ENCODE data around the gene ANKRD66.
"Not testable (repeated sequence)": the region's sequence is repeated elsewhere in the genome, so short reads cannot be mapped to it uniquely, and the experiment has no call there.

ANKRD66 gene

DNA sequence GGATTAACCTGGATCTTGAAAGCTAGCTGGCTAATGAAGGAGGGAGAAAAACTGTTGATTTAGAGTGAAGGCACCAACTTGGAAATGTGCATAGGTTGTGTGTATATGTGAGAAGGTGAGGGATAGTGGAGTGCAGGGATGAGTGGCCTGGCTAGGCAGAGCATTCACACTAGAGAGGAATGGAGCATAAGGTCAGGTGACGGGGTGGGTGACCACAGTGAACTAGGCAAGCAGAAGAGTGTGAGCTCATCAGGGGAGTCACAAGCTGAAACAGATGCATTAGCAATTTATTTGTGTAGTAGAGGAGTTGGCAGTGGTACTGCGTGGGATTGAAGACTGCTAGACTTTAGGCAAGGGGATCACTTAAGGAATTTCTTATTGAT lies 10.5 kb downstream of the ANKRD66 start:
- Histone ChIP-seq H3K27ac (ENCODE audit: low read depth, low read length) (no peak overlapping the region), H3K9ac (ENCODE audit: low read length) (no peak overlapping the region), H3K4me3 (ENCODE audit: low read length) (no peak overlapping the region), H3K27me3 (ENCODE audit: control insufficient read depth, insufficient read depth, low read length) (no peaks in the 10 kb centered on the region), H3K36me3 (ENCODE audit: control insufficient read depth, insufficient read depth, low read length) (no peaks in the 10 kb centered on the region), H3K4me1 (ENCODE audit: control insufficient read depth, insufficient read depth, low read length) (no peaks in the 10 kb centered on the region)

GRCh38 chr6:46758960-46759753 lies 12.4 kb downstream of the ANKRD66 start:
- Histone ChIP-seq H3K27ac (ENCODE audit: low read depth, low read length) (no peak overlapping the region), H3K36me3 (ENCODE audit: control insufficient read depth, insufficient read depth, low read length) (no peaks in the 10 kb centered on the region), H3K9ac (ENCODE audit: low read length) (no peak overlapping the region), H3K4me1 (ENCODE audit: control insufficient read depth, insufficient read depth, low read length) (no peaks in the 10 kb centered on the region), H3K27me3 (ENCODE audit: control insufficient read depth, insufficient read depth, low read length) (no peaks in the 10 kb centered on the region), H3K4me3 (ENCODE audit: low read length) (no peak overlapping the region)

- Histone ChIP-seq H3K4me1 (ENCODE audit: control insufficient read depth, insufficient read depth, low read length) (no peaks in the 10 kb centered on the region), H3K27me3 (ENCODE audit: control insufficient read depth, insufficient read depth, low read length) (no peaks in the 10 kb centered on the region), H3K4me3 (ENCODE audit: low read length) (no peak overlapping the region), H3K9ac (ENCODE audit: low read length) (no peak overlapping the region), H3K27ac (ENCODE audit: low read depth, low read length) (no peak overlapping the region), H3K36me3 (ENCODE audit: control insufficient read depth, insufficient read depth, low read length) (no peaks in the 10 kb centered on the region)
These were observed 14.2 kb downstream of the ANKRD66 start for GRCh38 chr6:46760925-46761324.

- H3K27me3 ChIP-seq (ENCODE audit: control insufficient read depth, insufficient read depth, low read length), result no peaks in the 10 kb centered on the region
- H3K36me3 ChIP-seq (ENCODE audit: control insufficient read depth, insufficient read depth, low read length), result no peaks in the 10 kb centered on the region
- H3K27ac ChIP-seq (ENCODE audit: low read depth, low read length), result no peak overlapping the region
- no peak overlapping the region for H3K4me3 ChIP-seq (ENCODE audit: low read length)
- no peak overlapping the region for H3K9ac ChIP-seq (ENCODE audit: low read length)
- no peaks in the 10 kb centered on the region for H3K4me1 ChIP-seq (ENCODE audit: control insufficient read depth, insufficient read depth, low read length)
These were observed 16.7 kb downstream of the ANKRD66 start for GRCh38 chr6:46763466-46763865.

DNA sequence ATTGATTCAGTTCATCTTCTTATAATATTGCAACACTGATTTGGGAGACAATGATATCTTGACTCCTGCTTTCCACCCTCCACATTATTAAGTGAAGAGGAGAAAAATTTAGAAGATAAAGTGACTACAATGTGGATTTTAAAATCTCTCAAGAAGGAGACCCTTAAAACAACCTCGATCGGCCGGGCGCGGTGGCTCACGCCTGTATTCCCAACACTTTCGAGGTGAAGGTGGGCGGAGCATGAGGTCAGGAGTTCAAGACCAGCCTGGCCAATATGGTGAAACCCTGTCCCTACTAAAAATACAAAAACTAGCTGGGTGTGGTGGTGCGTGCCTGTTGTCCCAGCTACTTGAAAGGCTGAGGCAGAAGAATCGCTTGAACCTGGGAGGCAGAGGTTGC lies 17.5 kb downstream of the ANKRD66 start:
- H3K27me3 ChIP-seq (ENCODE audit: control insufficient read depth, insufficient read depth, low read length); H3K36me3 ChIP-seq (ENCODE audit: control insufficient read depth, insufficient read depth, low read length); H3K4me1 ChIP-seq (ENCODE audit: control insufficient read depth, insufficient read depth, low read length); H3K27ac ChIP-seq (ENCODE audit: low read depth, low read length); H3K4me3 ChIP-seq (ENCODE audit: low read length); H3K9ac ChIP-seq (ENCODE audit: low read length): not testable (repeated sequence)

- H3K27ac ChIP-seq (ENCODE audit: low read depth, low read length), result no peak overlapping the region
- H3K36me3 ChIP-seq (ENCODE audit: control insufficient read depth, insufficient read depth, low read length), result no peaks in the 10 kb centered on the region
- H3K4me3 ChIP-seq (ENCODE audit: low read length), result no peak overlapping the region
- no peaks in the 10 kb centered on the region for H3K27me3 ChIP-seq (ENCODE audit: control insufficient read depth, insufficient read depth, low read length)
- H3K9ac ChIP-seq (ENCODE audit: low read length), result no peak overlapping the region
- H3K4me1 ChIP-seq (ENCODE audit: control insufficient read depth, insufficient read depth, low read length), result no peaks in the 10 kb centered on the region
These were observed 18.2 kb downstream of the ANKRD66 start for GRCh38 chr6:46764961-46765360.

DNA sequence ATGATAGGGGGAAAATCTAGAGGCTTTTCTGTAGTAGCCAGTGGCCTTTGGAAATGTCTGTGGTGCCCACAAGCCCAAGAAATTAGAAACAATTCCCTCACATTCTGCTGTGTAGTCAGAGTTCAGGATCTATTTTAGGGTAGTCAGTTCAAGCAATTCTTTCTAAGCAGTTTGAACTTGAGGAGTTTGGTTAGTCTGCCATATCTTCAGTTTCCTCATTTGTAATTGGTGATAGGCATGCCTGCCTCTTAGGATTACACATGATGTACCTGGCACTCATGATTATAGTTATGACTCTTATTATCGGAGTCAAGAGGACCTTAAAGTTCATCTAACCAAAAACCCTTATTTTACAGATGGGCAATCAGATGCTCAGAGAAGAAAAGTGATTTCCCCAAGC lies 25.3 kb downstream of the ANKRD66 start:
- no peak overlapping the region for H3K27ac ChIP-seq (ENCODE audit: low read depth, low read length)
- no peaks in the 10 kb centered on the region for H3K36me3 ChIP-seq (ENCODE audit: control insufficient read depth, insufficient read depth, low read length)
- H3K9ac ChIP-seq (ENCODE audit: low read length), result no peak overlapping the region
- H3K27me3 ChIP-seq (ENCODE audit: control insufficient read depth, insufficient read depth, low read length), result no peaks in the 10 kb centered on the region
- no peak overlapping the region for H3K4me3 ChIP-seq (ENCODE audit: low read length)
- no peaks in the 10 kb centered on the region for H3K4me1 ChIP-seq (ENCODE audit: control insufficient read depth, insufficient read depth, low read length)

GRCh38 chr6:46772762-46773161 lies 26.0 kb downstream of the ANKRD66 start:
- H3K9ac ChIP-seq (ENCODE audit: low read length), result no peak overlapping the region
- H3K4me3 ChIP-seq (ENCODE audit: low read length), result no peak overlapping the region
- no peak overlapping the region for H3K27ac ChIP-seq (ENCODE audit: low read depth, low read length)
- H3K4me1 ChIP-seq (ENCODE audit: control insufficient read depth, insufficient read depth, low read length), result no peaks in the 10 kb centered on the region
- H3K36me3 ChIP-seq (ENCODE audit: control insufficient read depth, insufficient read depth, low read length), result no peaks in the 10 kb centered on the region
- no peaks in the 10 kb centered on the region for H3K27me3 ChIP-seq (ENCODE audit: control insufficient read depth, insufficient read depth, low read length)

GRCh38 chr6:46773201-46773855 lies 26.6 kb downstream of the ANKRD66 start:
- Histone ChIP-seq H3K4me3 (ENCODE audit: low read length) (no peak overlapping the region), H3K9ac (ENCODE audit: low read length) (no peak overlapping the region), H3K27me3 (ENCODE audit: control insufficient read depth, insufficient read depth, low read length) (no peaks in the 10 kb centered on the region), H3K4me1 (ENCODE audit: control insufficient read depth, insufficient read depth, low read length) (no peaks in the 10 kb centered on the region), H3K27ac (ENCODE audit: low read depth, low read length) (no peak overlapping the region), H3K36me3 (ENCODE audit: control insufficient read depth, insufficient read depth, low read length) (no peaks in the 10 kb centered on the region)

- H3K4me1 ChIP-seq (ENCODE audit: control insufficient read depth, insufficient read depth, low read length); H3K27ac ChIP-seq (ENCODE audit: low read depth, low read length): not testable (repeated sequence)
These were observed 28.0 kb downstream of the ANKRD66 start for GRCh38 chr6:46774736-46775135.

GRCh38 chr6:46776070-46776712 lies 29.5 kb downstream of the ANKRD66 start:
- H3K27me3 ChIP-seq (ENCODE audit: control insufficient read depth, insufficient read depth, low read length), result no peaks in the 10 kb centered on the region
- H3K4me1 ChIP-seq (ENCODE audit: control insufficient read depth, insufficient read depth, low read length), result no peaks in the 10 kb centered on the region
- H3K4me3 ChIP-seq (ENCODE audit: low read length), result no peak overlapping the region
- no peak overlapping the region for H3K9ac ChIP-seq (ENCODE audit: low read length)
- no peak overlapping the region for H3K27ac ChIP-seq (ENCODE audit: low read depth, low read length)
- no peaks in the 10 kb centered on the region for H3K36me3 ChIP-seq (ENCODE audit: control insufficient read depth, insufficient read depth, low read length)

More at GRCh38 chr6:46774736-46775135, 28.0 kb downstream of the ANKRD66 start:
- not testable (repeated sequence) for H3K27me3 ChIP-seq (ENCODE audit: control insufficient read depth, insufficient read depth, low read length); H3K4me3 ChIP-seq (ENCODE audit: low read length); H3K9ac ChIP-seq (ENCODE audit: low read length); H3K36me3 ChIP-seq (ENCODE audit: control insufficient read depth, insufficient read depth, low read length)

- H3K36me3 ChIP-seq (ENCODE audit: control insufficient read depth, insufficient read depth, low read length), result no peaks in the 10 kb centered on the region
- H3K4me1 ChIP-seq (ENCODE audit: control insufficient read depth, insufficient read depth, low read length), result no peaks in the 10 kb centered on the region
- no peaks in the 10 kb centered on the region for H3K27me3 ChIP-seq (ENCODE audit: control insufficient read depth, insufficient read depth, low read length)
- H3K4me3 ChIP-seq (ENCODE audit: low read length), result no peak overlapping the region
- H3K9ac ChIP-seq (ENCODE audit: low read length), result no peak overlapping the region
- no peak overlapping the region for H3K27ac ChIP-seq (ENCODE audit: low read depth, low read length)
These were observed 31.0 kb downstream of the ANKRD66 start for GRCh38 chr6:46777476-46778346.

All from rectal smooth muscle tissue (tissue), 1 donor.